GM12878 (cell line): ENCODE results near the gene CMTM5. TPM values are rescaled to one million over a fixed set of nuclear protein-coding genes. Genes with fewer than 3 reads are reported as not detected.

ENCODE experiments used
- ATAC-seq: fragments of 200-7000 bp; cut with Tn5 transposase; 3 replicates; pipeline ENCODE4 v1.9.1; 2020; ENCODE audit warnings: mild to moderate bottlenecking, moderate library complexity
- BruUV-seq: library from RNA; stranded (reverse); fragments of 400-500 nt; replicated peaks from 2 replicates; lab custom pipeline; 2021; lab: Mats Ljungman, UMichigan
- CTCF ChIA-PET: fragments of 300-600 bp; sonication (Branson Sonifier 250); formaldehyde crosslinking; extraction: SDS; loops from one replicate; lab custom pipeline; 2021; ENCODE audit warnings: inconsistent platforms; lab: Yijun Ruan, JAX
- POLR2A ChIA-PET: fragments of 350-600 bp; formaldehyde crosslinking; extraction: SDS; loops from one replicate; lab custom pipeline; 2021; ENCODE audit warnings: inconsistent platforms; lab: Charles Lee
- RAD21 ChIA-PET: fragments of 300-600 bp; sonication (Branson Sonifier 250); formaldehyde crosslinking; loops from one replicate; lab custom pipeline; 2023; ENCODE audit warnings: antibody characterized with exemption; ENCODE audit not compliant: unreplicated experiment; lab: Charles Lee
- SMC1A ChIA-PET: fragments of 300-600 bp; sonication (Branson Sonifier 250); formaldehyde crosslinking; loops from one replicate; lab custom pipeline; 2023; ENCODE audit not compliant: unreplicated experiment, uncharacterized antibody; lab: Charles Lee
- DNase-seq: peaks from one replicate; pipeline ENCODE4 v3.0.0-alpha.2; 2011; ENCODE audit warnings: low read depth, low spot score
- FAIRE-seq: peaks from 3 replicates; lab custom pipeline; 2011; peaks lifted over from hg19 to GRCh38; lab: Jason Lieb, UNC
- H2AFZ ChIP-seq: 2 replicates; pipeline ENCODE4 v1.6.0; 2011; ENCODE audit warnings: low read depth, low read length, control low read depth; ENCODE audit not compliant: control insufficient read depth
- H3K27ac ChIP-seq: 2 replicates; pipeline ENCODE4 v1.5.1; 2011; ENCODE audit warnings: control low read depth; ENCODE audit not compliant: control insufficient read depth, insufficient read depth
- H3K27me3 ChIP-seq, 2 experiments: replicated peaks in 1 of 2; 2 replicates each; pipeline versions ENCODE4 v1.6.0 to v1.6.1; 2011; ENCODE audit warnings: low read length in 1 of 2; ENCODE audit not compliant: control insufficient read depth in 2 of 2, insufficient read depth in 2 of 2
- H3K36me3 ChIP-seq, 2 experiments: 2 replicates each; pipeline ENCODE4 v1.5.1; 2011; ENCODE audit warnings: low read length in 1 of 2; ENCODE audit not compliant: control insufficient read depth in 2 of 2, insufficient read depth in 2 of 2
- H3K4me1 ChIP-seq: 2 replicates; pipeline ENCODE4 v1.6.1; 2011; ENCODE audit warnings: mild to moderate bottlenecking, low read length, moderate library complexity, mixed read lengths; ENCODE audit not compliant: control insufficient read depth, insufficient read depth
- H3K4me2 ChIP-seq: 2 replicates; pipeline ENCODE4 v1.6.0; 2011; ENCODE audit warnings: control low read depth; ENCODE audit not compliant: control insufficient read depth, insufficient read depth
- H3K4me3 ChIP-seq: fragments of 200-600 bp; sonication (generic); 2 replicates; pipeline ENCODE4 v1.5.1; 2016
- H3K79me2 ChIP-seq: 2 replicates; pipeline ENCODE4 v1.6.0; 2011; ENCODE audit warnings: low read length; ENCODE audit not compliant: control insufficient read depth, insufficient read depth
- H3K9ac ChIP-seq: 2 replicates; pipeline ENCODE4 v1.8.0; 2011; ENCODE audit warnings: low read length, control low read depth, mixed read lengths; ENCODE audit not compliant: control insufficient read depth, insufficient read depth
- H3K9me3 ChIP-seq: replicated peaks from 3 replicates; pipeline ENCODE4 v1.5.1; 2011; ENCODE audit warnings: mild to moderate bottlenecking, low read length; ENCODE audit not compliant: control insufficient read depth, insufficient read depth
- H4K20me1 ChIP-seq: 2 replicates; pipeline ENCODE4 v1.6.0; 2011; ENCODE audit not compliant: control insufficient read depth, insufficient read depth
- CHD4 ChIP-seq: fragments of 200-600 bp; sonication (generic); IDR thresholded peaks from 2 replicates; pipeline ENCODE4 v1.6.1; 2016; ENCODE audit warnings: mild to moderate bottlenecking
- CUX1 ChIP-seq: IDR thresholded peaks from 2 replicates; pipeline ENCODE4 v1.6.1; 2012; ENCODE audit warnings: improper control_type of control experiment, low read depth, low read length; ENCODE audit not compliant: insufficient replicate concordance
- FOS ChIP-seq: IDR thresholded peaks from 3 replicates; pipeline ENCODE4 v1.6.1; 2011; ENCODE audit warnings: borderline replicate concordance; ENCODE audit not compliant: insufficient read length; ENCODE audit errors: extremely low read depth
- HDAC6 ChIP-seq: fragments of 200-600 bp; sonication (generic); IDR thresholded peaks from one replicate; pipeline ENCODE4 v1.8.0; 2017; ENCODE audit warnings: antibody characterized with exemption; ENCODE audit not compliant: unreplicated experiment
- IKZF2 ChIP-seq, 2 experiments: fragments of 450-650 bp; IDR thresholded peaks; 2 replicates each; pipeline ENCODE4 v1.6.1; 2017; ENCODE audit warnings: mild to moderate bottlenecking in 2 of 2, moderate library complexity in 2 of 2
- IRF3 ChIP-seq: fragments of 450-650 bp; IDR thresholded peaks from 2 replicates; pipeline ENCODE4 v1.6.1; 2014; ENCODE audit warnings: mild to moderate bottlenecking
- MYC ChIP-seq: IDR thresholded peaks from 2 replicates; pipeline ENCODE4 v1.6.1; 2011; ENCODE audit warnings: mild to moderate bottlenecking, low read length, moderate library complexity, inconsistent platforms; ENCODE audit not compliant: insufficient read depth, insufficient replicate concordance, insufficient read length, severe bottlenecking
- NR2F1 ChIP-seq: fragments of 450-650 bp; conservative IDR thresholded peaks from 2 replicates; pipeline ENCODE4 v1.6.1; 2017; ENCODE audit warnings: mild to moderate bottlenecking
- RAD21 ChIP-seq: IDR thresholded peaks from 2 replicates; pipeline ENCODE4 v1.6.1; 2011; ENCODE audit warnings: mild to moderate bottlenecking, low read depth, low read length, moderate library complexity; ENCODE audit not compliant: insufficient read depth
- RELB ChIP-seq: fragments of 450-650 bp; IDR thresholded peaks from 2 replicates; pipeline ENCODE4 v1.6.1; 2017; ENCODE audit warnings: low read depth, mild to moderate bottlenecking, moderate library complexity
- SMARCA5 ChIP-seq: fragments of 450-650 bp; IDR thresholded peaks from 2 replicates; pipeline ENCODE4 v1.6.1; 2017; ENCODE audit warnings: mild to moderate bottlenecking
- SREBF1 ChIP-seq: IDR thresholded peaks from 2 replicates; pipeline ENCODE4 v1.6.1; 2012; ENCODE audit warnings: mild to moderate bottlenecking, low read length
- SREBF2 ChIP-seq: IDR thresholded peaks from 2 replicates; pipeline ENCODE4 v1.6.1; 2012; ENCODE audit warnings: mild to moderate bottlenecking, low read length
- SRF ChIP-seq, 2 experiments: IDR thresholded peaks; 2 replicates each; pipeline ENCODE4 v1.6.1; 2011; ENCODE audit warnings: low read depth in 2 of 2, low read length in 2 of 2, mild to moderate bottlenecking in 1 of 2, moderate library complexity in 1 of 2
- SUPT20H ChIP-seq: IDR thresholded peaks from 2 replicates; pipeline ENCODE4 v1.6.1; 2011; ENCODE audit warnings: low read depth, mild to moderate bottlenecking, low read length, moderate library complexity, borderline replicate concordance; ENCODE audit not compliant: control insufficient read depth
- WGBS: methylation state at CpG from one replicate; pipeline ENCODE4 v1.1.6; 2016; ENCODE audit warnings: low lambda C conversion rate; ENCODE audit not compliant: insufficient replicate concordance, insufficient coverage; ENCODE audit errors: missing lambda C conversion rate; 5-methylcytosine and 5-hydroxymethylcytosine counted together
- in situ Hi-C: fragments of 300-500 bp; cut with MboI; formaldehyde crosslinking; loops from 9 replicates; pipeline ENCODE4 v1.14.3; 2018; ENCODE audit warnings: mixed read lengths
- intact Hi-C: fragments of 100-400 bp; cut with micrococcal nuclease; formaldehyde crosslinking; loops from one replicate; pipeline ENCODE4 v1.14.2; 2022; ENCODE audit not compliant: unreplicated experiment
- polyA plus RNA-seq, 11 experiments: library from polyadenylated mRNA; depleted of rRNA in 4 of 11; unstranded in 6 of 11; stranded (reverse) in 5 of 11; fragments of >200 nt; fragmentation: Nextera tagmentation in 4 of 11; fragmentation: Illumina TruSeq in 1 of 11; extraction: Ambion mirVana in 4 of 11; extraction: Trizol in 1 of 11; gene quantifications; 1 replicate in 1 of 11; 2 replicates in 10 of 11; pipeline versions ENCODE4 v1.2.1 to v1.2.3, GENCODE V29; 2011 to 2016; ENCODE audit warnings: inconsistent platforms in 2 of 11, missing spikeins in 2 of 11, low read depth in 1 of 11
- total RNA-seq, 4 experiments: library from RNA; depleted of rRNA in 3 of 4; stranded (reverse); fragments of >200 nt in 3 of 4; fragmentation: Illumina TruSeq in 1 of 4; extraction: Trizol in 1 of 4; gene quantifications; 2 replicates each; pipeline versions ENCODE4 v1.2.1 to v1.2.3, GENCODE V29; 2013 to 2021

The CMTM5 gene
- total and polyA plus RNA-seq, 10 of the 15 experiments (the other 5 are each of a cell fraction or from before 2014, with no cell fraction given) = not detected

- TF ChIP-seq SUPT20H (no peak), SRF (IDR thresholded peaks at IDR 0.05; ENCODE audit: low read depth in 2 of 2, low read length in 2 of 2) (no peak), RAD21 (no peak), HDAC6 (no peak)
Measured at GRCh38 chr14:23385244-23385641, 8.4 kb downstream of the CMTM5 start (continued).

- no peak overlapping the region for H3K27ac ChIP-seq
- WGBS = 56% methylated on average over 9 of the region's 18 CpGs
Measured at GRCh38 chr14:23385642-23386265, 8.9 kb downstream of the CMTM5 start.

More at GRCh38 chr14:23385642-23386265, 8.9 kb downstream of the CMTM5 start:
- Histone ChIP-seq H3K4me2 (no peak overlapping the region), H4K20me1 (no peaks in the 10 kb centered on the region), H3K27me3 (no peaks in the 10 kb centered on the region; a peak in 2 of 4 replicates), H3K9ac (no peak overlapping the region), H3K9me3 (no peaks in the 10 kb centered on the region), H3K79me2 (no peaks in the 10 kb centered on the region)
- ChIA-PET SMC1A (no interaction called here), RAD21 (no interaction called here), CTCF (interaction anchor here (0.6 kb wide), 1 partner anchor 425 kb away, joined by 4 read pairs; no protein-coding TSS in a partner anchor)
- DNase-seq (no peak), ATAC-seq (no peak), FAIRE-seq (no peak)
- no TSS peak for BruUV-seq
- intact Hi-C loops = no loop called here
- TF ChIP-seq IRF3 (no peak), NR2F1 (no peak), IKZF2 (IDR thresholded peaks at IDR 0.05) (no peak), RELB (no peak), SMARCA5 (no peak), CHD4 (no peak), FOS (no peak), SREBF2 (no peak), CUX1 (no peak), MYC (no peak), SREBF1 (no peak)
- TF ChIP-seq, all 136 proteins: peak for 0
- in situ Hi-C loops = no loop called here
- no peaks in the 10 kb centered on the region for H3K36me3 ChIP-seq
- no peak overlapping the region for H2AFZ ChIP-seq
- no peak overlapping the region for H3K4me3 ChIP-seq
- H3K4me1 ChIP-seq = no peaks in the 10 kb centered on the region
- POLR2A ChIA-PET = no interaction called here
